Measurements from ENCODE around the gene SHE. TPM values are rescaled to one million over a fixed set of nuclear protein-coding genes. Genes with fewer than 3 reads are reported as not detected.

The SHE gene
- total RNA-seq, 1 experiment from 2014 or later = not detected

GRCh38 chr1:154549202-154549770 is 47.1 kb upstream of the SHE start:
- Mint-ChIP-seq H3K27me3 (ENCODE audit: unreplicated experiment) (peaks cover 16% of the 10 kb centered on the region), H3K9me3 (ENCODE audit: low read depth, unreplicated experiment) (no peaks in the 10 kb centered on the region), H3K4me3 (ENCODE audit: low read depth, unreplicated experiment) (no peak overlapping the region), H3K4me1 (ENCODE audit: low read depth, unreplicated experiment) (peaks cover 14% of the 10 kb centered on the region), H3K36me3 (ENCODE audit: insufficient read depth, unreplicated experiment) (peaks cover 25% of the 10 kb centered on the region), H3K27ac (ENCODE audit: unreplicated experiment) (no peak overlapping the region)
- intact Hi-C loops (cut with micrococcal nuclease; ENCODE audit: unreplicated experiment) = loop anchor here (10.0 kb wide), 1 partner anchor 354 kb away; the partner anchor contains the start of gene TPM3
- BruUV-seq (replicated peaks) = no TSS peak
- DNase-seq = no peak
- TF ChIP-seq CTCF (IDR thresholded peaks at IDR 0.05; ENCODE audit: unreplicated experiment) = no peak
- CTCF ChIA-PET = no interaction called here

- no TSS peak for BruUV-seq (replicated peaks)
- H3K4me3 Mint-ChIP-seq (ENCODE audit: low read depth, unreplicated experiment) = no peak overlapping the region
- intact Hi-C loops (cut with micrococcal nuclease; ENCODE audit: unreplicated experiment) = loop anchor here (10.0 kb wide), 1 partner anchor 353 kb away; the partner anchor contains the start of gene TPM3
Observed at GRCh38 chr1:154548028-154548427, 45.8 kb upstream of the SHE start.

GRCh38 chr1:154547105-154547732 is 45.0 kb upstream of the SHE start:
- no peak for TF ChIP-seq CTCF (IDR thresholded peaks at IDR 0.05; ENCODE audit: unreplicated experiment)
- intact Hi-C loops (cut with micrococcal nuclease; ENCODE audit: unreplicated experiment) = loop anchor here (2.0 to 10.0 kb wide), 2 partner anchors 68 to 352 kb away; partner anchors contain the start of gene TPM3
- Mint-ChIP-seq H3K4me3 (ENCODE audit: low read depth, unreplicated experiment) (no peak overlapping the region), H3K4me1 (ENCODE audit: low read depth, unreplicated experiment) (peaks cover 14% of the 10 kb centered on the region), H3K27me3 (ENCODE audit: unreplicated experiment) (peaks cover 36% of the 10 kb centered on the region), H3K27ac (ENCODE audit: unreplicated experiment) (no peak overlapping the region), H3K36me3 (ENCODE audit: insufficient read depth, unreplicated experiment) (peaks cover 17% of the 10 kb centered on the region), H3K9me3 (ENCODE audit: low read depth, unreplicated experiment) (no peaks in the 10 kb centered on the region)
- CTCF ChIA-PET = interaction anchor here (0.6 to 2.6 kb wide), 12 partner anchors 9 to 219 kb away, joined by 3 to 35 read pairs (median 4); no protein-coding TSS in a partner anchor
- no peak for DNase-seq
- no TSS peak for BruUV-seq (replicated peaks)

More at GRCh38 chr1:154548028-154548427, 45.8 kb upstream of the SHE start:
- no peak for DNase-seq
- Mint-ChIP-seq H3K9me3 (ENCODE audit: low read depth, unreplicated experiment) (no peaks in the 10 kb centered on the region), H3K4me1 (ENCODE audit: low read depth, unreplicated experiment) (peaks cover 14% of the 10 kb centered on the region), H3K27ac (ENCODE audit: unreplicated experiment) (no peak overlapping the region), H3K36me3 (ENCODE audit: insufficient read depth, unreplicated experiment) (peaks cover 25% of the 10 kb centered on the region), H3K27me3 (ENCODE audit: unreplicated experiment) (peaks cover 28% of the 10 kb centered on the region)
- CTCF ChIA-PET = no interaction called here
- TF ChIP-seq CTCF (IDR thresholded peaks at IDR 0.05; ENCODE audit: unreplicated experiment) = no peak

GRCh38 chr1:154546264-154547063 is 44.3 kb upstream of the SHE start:
- CTCF ChIA-PET = interaction anchor here (0.6 to 2.6 kb wide), 12 partner anchors 10 to 218 kb away, joined by 3 to 35 read pairs (median 4); no protein-coding TSS in a partner anchor
- H3K9me3 Mint-ChIP-seq (ENCODE audit: low read depth, unreplicated experiment) = no peaks in the 10 kb centered on the region
- peak; percentile 76 for TF ChIP-seq CTCF (IDR thresholded peaks at IDR 0.05; ENCODE audit: unreplicated experiment)
- H3K4me3 Mint-ChIP-seq (ENCODE audit: low read depth, unreplicated experiment) = no peak overlapping the region
- no TSS peak for BruUV-seq (replicated peaks)
- intact Hi-C loops (cut with micrococcal nuclease; ENCODE audit: unreplicated experiment) = loop anchor here (2.0 to 10.0 kb wide), 2 partner anchors 68 to 352 kb away; partner anchors contain the start of gene TPM3
- peak; percentile 82 for DNase-seq
- H3K27ac Mint-ChIP-seq (ENCODE audit: unreplicated experiment) = no peak overlapping the region
- H3K27me3 Mint-ChIP-seq (ENCODE audit: unreplicated experiment) = peaks cover 44% of the 10 kb centered on the region
- peaks cover 9% of the 10 kb centered on the region for H3K36me3 Mint-ChIP-seq (ENCODE audit: insufficient read depth, unreplicated experiment)
- H3K4me1 Mint-ChIP-seq (ENCODE audit: low read depth, unreplicated experiment) = peaks cover 14% of the 10 kb centered on the region

Measured in Calu3 (cell line).